ENCODE measurements around the gene FHIT. TPM values are rescaled to one million over a fixed set of nuclear protein-coding genes. Genes with fewer than 3 reads are reported as not detected.

FHIT gene
- total RNA-seq, 4 donors from 2014 or later: 1.6 to 12.9 (median 7.8) TPM

DNA sequence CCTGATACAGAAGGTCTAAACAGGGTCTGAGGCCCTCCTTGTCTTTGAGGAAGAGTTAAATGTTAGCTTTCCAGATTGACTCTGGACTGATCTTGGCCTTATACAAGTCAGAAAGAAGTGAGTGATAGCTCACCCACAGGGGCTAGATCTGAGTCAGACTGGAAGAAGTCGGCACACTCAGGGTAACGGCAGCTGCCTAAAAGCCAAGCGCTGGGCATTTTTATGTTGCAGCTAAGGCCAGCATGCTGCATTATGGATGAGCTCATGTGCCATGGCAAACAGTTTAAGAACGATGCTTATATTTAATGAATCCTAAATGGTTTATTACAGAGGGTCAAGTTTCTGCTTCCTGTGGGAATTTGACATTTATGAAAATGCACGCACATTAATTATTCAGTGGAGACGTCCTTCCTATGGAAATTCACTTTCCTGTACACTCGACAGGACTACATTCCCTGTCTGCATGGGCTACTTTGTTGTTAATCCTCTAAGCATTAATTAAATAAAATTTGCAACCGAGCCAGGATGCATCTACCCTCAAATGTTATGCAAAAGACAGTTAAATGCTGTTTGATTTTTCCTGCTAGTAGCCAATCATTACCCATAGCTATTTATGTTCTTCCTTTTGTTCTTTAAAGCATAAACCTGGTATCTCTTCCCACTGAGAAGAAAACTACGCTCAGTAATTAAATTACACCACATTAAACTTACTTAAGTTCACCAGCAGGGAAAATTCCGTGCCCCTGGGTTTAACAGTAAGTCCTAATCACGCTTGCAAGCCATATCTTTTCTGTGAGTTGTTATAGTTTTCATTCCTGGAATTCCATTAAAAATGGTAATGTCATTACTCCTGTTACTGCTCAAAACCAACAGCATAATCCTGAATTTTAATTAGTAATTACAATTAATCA, 1438.8 kb downstream of the FHIT start:
- TF ChIP-seq POLR2A (IDR thresholded peaks at IDR 0.05) (no peak), EP300 (IDR thresholded peaks at IDR 0.05) (no peak)
- TF ChIP-seq, protein P1, sequence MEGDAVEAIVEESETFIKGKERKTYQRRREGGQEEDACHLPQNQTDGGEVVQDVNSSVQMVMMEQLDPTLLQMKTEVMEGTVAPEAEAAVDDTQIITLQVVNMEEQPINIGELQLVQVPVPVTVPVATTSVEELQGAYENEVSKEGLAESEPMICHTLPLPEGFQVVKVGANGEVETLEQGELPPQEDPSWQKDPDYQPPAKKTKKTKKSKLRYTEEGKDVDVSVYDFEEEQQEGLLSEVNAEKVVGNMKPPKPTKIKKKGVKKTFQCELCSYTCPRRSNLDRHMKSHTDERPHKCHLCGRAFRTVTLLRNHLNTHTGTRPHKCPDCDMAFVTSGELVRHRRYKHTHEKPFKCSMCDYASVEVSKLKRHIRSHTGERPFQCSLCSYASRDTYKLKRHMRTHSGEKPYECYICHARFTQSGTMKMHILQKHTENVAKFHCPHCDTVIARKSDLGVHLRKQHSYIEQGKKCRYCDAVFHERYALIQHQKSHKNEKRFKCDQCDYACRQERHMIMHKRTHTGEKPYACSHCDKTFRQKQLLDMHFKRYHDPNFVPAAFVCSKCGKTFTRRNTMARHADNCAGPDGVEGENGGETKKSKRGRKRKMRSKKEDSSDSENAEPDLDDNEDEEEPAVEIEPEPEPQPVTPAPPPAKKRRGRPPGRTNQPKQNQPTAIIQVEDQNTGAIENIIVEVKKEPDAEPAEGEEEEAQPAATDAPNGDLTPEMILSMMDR (IDR thresholded peaks at IDR 0.05): no peak
- Histone ChIP-seq H3K9me3 (no peaks in the 10 kb centered on the region), H3K27me3 (no peaks in the 10 kb centered on the region), H3K36me3 (no peaks in the 10 kb centered on the region), H3K27ac (no peak overlapping the region), H3K4me3 (no peak overlapping the region), H3K4me1 (peaks cover 0 to 11% (median 0%) of the 10 kb centered on the region in 4 donors)
- 68 to 73% methylated on average over 11 of the region's 11 CpGs for WGBS, 2 donors
- no peak for DNase-seq (ENCODE audit: low spot score in 2 of 2)

DNA sequence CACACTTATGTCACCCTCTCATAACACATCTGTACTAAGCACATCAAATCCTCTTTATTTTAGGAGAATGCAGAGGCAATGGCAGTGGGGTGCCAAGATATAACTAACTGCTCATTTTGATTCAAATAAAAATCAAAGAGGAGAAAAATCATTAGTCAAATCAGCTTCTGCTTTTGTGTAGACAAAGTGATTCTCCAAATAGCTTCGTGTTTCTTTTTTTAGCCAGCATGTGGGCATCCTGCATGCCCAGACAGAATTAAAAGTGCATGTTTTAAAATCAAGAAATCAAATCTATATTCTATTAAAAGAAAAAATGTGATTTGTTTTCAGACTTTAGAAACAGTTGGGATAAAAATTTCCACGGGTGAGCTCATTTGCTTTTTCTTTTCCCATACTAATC, 1440.1 kb downstream of the FHIT start:
- no peaks in the 10 kb centered on the region for H3K36me3 ChIP-seq
- DNase-seq (ENCODE audit: low spot score in 2 of 2): no peak
- 63 to 73% methylated on average over 2 of the region's 2 CpGs for WGBS, 2 donors
- H3K27me3 ChIP-seq: no peaks in the 10 kb centered on the region
- no peak for TF ChIP-seq POLR2A (IDR thresholded peaks at IDR 0.05)
- no peak for TF ChIP-seq EP300 (IDR thresholded peaks at IDR 0.05)
- TF ChIP-seq, protein P1 (IDR thresholded peaks at IDR 0.05): no peak
- peaks cover 0 to 6% (median 0%) of the 10 kb centered on the region in 4 donors for H3K4me1 ChIP-seq
- H3K4me3 ChIP-seq: no peak overlapping the region
- no peaks in the 10 kb centered on the region for H3K9me3 ChIP-seq
- H3K27ac ChIP-seq: no peak overlapping the region

GRCh38 chr3:59810606-59811005, 1440.6 kb downstream of the FHIT start:
- Histone ChIP-seq H3K27me3 (no peaks in the 10 kb centered on the region), H3K4me1 (peaks cover 0 to 6% (median 0%) of the 10 kb centered on the region in 4 donors), H3K27ac (no peak overlapping the region), H3K9me3 (no peaks in the 10 kb centered on the region), H3K4me3 (no peak overlapping the region), H3K36me3 (no peaks in the 10 kb centered on the region)
- TF ChIP-seq EP300 (IDR thresholded peaks at IDR 0.05) (no peak), POLR2A (IDR thresholded peaks at IDR 0.05) (no peak)
- TF ChIP-seq, protein P1 (IDR thresholded peaks at IDR 0.05): no peak
- 73 to 78% methylated on average over 2 of the region's 2 CpGs for WGBS, 2 donors
- no peak for DNase-seq (ENCODE audit: low spot score in 2 of 2)

GRCh38 chr3:59809710-59810444, 1441.4 kb downstream of the FHIT start:
- Histone ChIP-seq H3K36me3 (no peaks in the 10 kb centered on the region), H3K27ac (peak overlapping the region in 2 of 4 donors; percentile 14 to 38), H3K9me3 (no peaks in the 10 kb centered on the region), H3K4me3 (no peak overlapping the region), H3K27me3 (no peaks in the 10 kb centered on the region), H3K4me1 (peaks cover 0 to 6% (median 0%) of the 10 kb centered on the region in 4 donors)
- TF ChIP-seq EP300 (IDR thresholded peaks at IDR 0.05) (no peak), POLR2A (IDR thresholded peaks at IDR 0.05) (no peak)
- TF ChIP-seq, protein P1 (IDR thresholded peaks at IDR 0.05): peak; percentile 19 to 69 (median 31)
- DNase-seq (ENCODE audit: low spot score in 2 of 2): peak in 1 of 2 donors; percentile 18
- 56 to 60% methylated on average over 8 of the region's 8 CpGs for WGBS, 2 donors
